CD4-positive, alpha-beta memory T cell (primary cell): Measurements from ENCODE around the gene AHRR. TPM values are rescaled to one million over a fixed set of nuclear protein-coding genes. Genes with fewer than 3 reads are reported as not detected.

Experiments used
- CTCF ChIA-PET: fragments of 350-600 bp; sonication (Branson Sonifier 250); formaldehyde crosslinking; loops from one replicate; lab custom pipeline; 2021; ENCODE audit warnings: inconsistent platforms; ENCODE audit not compliant: partially characterized antibody; lab: Charles Lee
- POLR2A ChIA-PET: fragments of 350-600 bp; sonication (Branson Sonifier 250); formaldehyde crosslinking; loops from one replicate; lab custom pipeline; 2021; ENCODE audit not compliant: partially characterized antibody; lab: Charles Lee
- DNase-seq, 5 donors: peaks; one replicate each; pipeline versions ENCODE4 v3.0.0 to v3.0.0-alpha.2; 2020 to 2022; ENCODE audit warnings: mixed read lengths in 1 of 5
- H3K27ac ChIP-seq: one replicate; pipeline ENCODE4 v1.7.0; 2013; ENCODE audit warnings: low read depth, low read length
- H3K27me3 ChIP-seq: 2 replicates; pipeline ENCODE4 v1.7.0; 2013; ENCODE audit warnings: mild to moderate bottlenecking, low read length, moderate library complexity; ENCODE audit not compliant: insufficient read depth
- H3K36me3 ChIP-seq: 2 replicates; pipeline ENCODE4 v1.7.0; 2013; ENCODE audit warnings: mild to moderate bottlenecking, low read length, moderate library complexity; ENCODE audit not compliant: insufficient read depth
- H3K4me1 ChIP-seq: 2 replicates; pipeline ENCODE4 v1.7.0; 2013; ENCODE audit warnings: mild to moderate bottlenecking, low read length, moderate library complexity; ENCODE audit not compliant: insufficient read depth
- H3K4me3 ChIP-seq, 2 donors: one replicate each; pipeline ENCODE4 v1.7.0; 2013; ENCODE audit warnings: low read length in 2 of 2, mild to moderate bottlenecking in 1 of 2
- H3K9me3 ChIP-seq, 2 donors: one replicate each; pipeline ENCODE4 v1.7.0; 2013; ENCODE audit warnings: low read length in 2 of 2, control low read depth in 1 of 2; ENCODE audit not compliant: control insufficient read depth in 1 of 2
- H3K27ac Mint-ChIP-seq, 7 donors: one replicate each; pipeline ENCODE4 v1.8.0; 2020 to 2021; ENCODE audit warnings: mixed read lengths in 7 of 7, mild to moderate bottlenecking in 6 of 7, inconsistent platforms in 3 of 7, moderate library complexity in 3 of 7
- H3K27me3 Mint-ChIP-seq, 2 donors: one replicate each; pipeline ENCODE4 v1.8.0; 2020 to 2021; ENCODE audit warnings: mixed read lengths in 2 of 2
- H3K36me3 Mint-ChIP-seq, 2 donors: one replicate each; pipeline ENCODE4 v1.8.0; 2020 to 2021; ENCODE audit warnings: mixed read lengths in 2 of 2, inconsistent platforms in 1 of 2, mild to moderate bottlenecking in 1 of 2
- H3K4me1 Mint-ChIP-seq, 4 donors: one replicate each; pipeline ENCODE4 v1.8.0; 2020 to 2021; ENCODE audit warnings: mixed read lengths in 4 of 4, mild to moderate bottlenecking in 1 of 4
- H3K4me3 Mint-ChIP-seq, 8 donors: one replicate each; pipeline ENCODE4 v1.8.0; 2020 to 2021; ENCODE audit warnings: mixed read lengths in 8 of 8, mild to moderate bottlenecking in 7 of 8, moderate library complexity in 6 of 8, inconsistent platforms in 3 of 8
- H3K9me3 Mint-ChIP-seq, 8 donors: one replicate each; pipeline ENCODE4 v1.8.0; 2020 to 2021; ENCODE audit warnings: mixed read lengths in 8 of 8, mild to moderate bottlenecking in 5 of 8, inconsistent platforms in 3 of 8, moderate library complexity in 1 of 8
- intact Hi-C: fragments of 100-400 bp; cut with micrococcal nuclease; formaldehyde crosslinking; loops from one replicate; pipeline ENCODE4 v1.15.1; 2023
- polyA plus RNA-seq, 2 donors: library from polyadenylated mRNA; unstranded; fragments of 300-500 nt; fragmentation: Illumina TruSeq; gene quantifications; one replicate each; pipeline ENCODE4 v1.2.3, GENCODE V29; 2021
- total RNA-seq, 2 experiments: library from RNA; stranded (reverse); gene quantifications; one replicate each; pipeline ENCODE4 v1.2.3, GENCODE V29; 2021

The AHRR gene
- total and polyA plus RNA-seq, 4 experiments from 2014 or later: 0.23 to 2.7 (median 0.74) TPM

DNA sequence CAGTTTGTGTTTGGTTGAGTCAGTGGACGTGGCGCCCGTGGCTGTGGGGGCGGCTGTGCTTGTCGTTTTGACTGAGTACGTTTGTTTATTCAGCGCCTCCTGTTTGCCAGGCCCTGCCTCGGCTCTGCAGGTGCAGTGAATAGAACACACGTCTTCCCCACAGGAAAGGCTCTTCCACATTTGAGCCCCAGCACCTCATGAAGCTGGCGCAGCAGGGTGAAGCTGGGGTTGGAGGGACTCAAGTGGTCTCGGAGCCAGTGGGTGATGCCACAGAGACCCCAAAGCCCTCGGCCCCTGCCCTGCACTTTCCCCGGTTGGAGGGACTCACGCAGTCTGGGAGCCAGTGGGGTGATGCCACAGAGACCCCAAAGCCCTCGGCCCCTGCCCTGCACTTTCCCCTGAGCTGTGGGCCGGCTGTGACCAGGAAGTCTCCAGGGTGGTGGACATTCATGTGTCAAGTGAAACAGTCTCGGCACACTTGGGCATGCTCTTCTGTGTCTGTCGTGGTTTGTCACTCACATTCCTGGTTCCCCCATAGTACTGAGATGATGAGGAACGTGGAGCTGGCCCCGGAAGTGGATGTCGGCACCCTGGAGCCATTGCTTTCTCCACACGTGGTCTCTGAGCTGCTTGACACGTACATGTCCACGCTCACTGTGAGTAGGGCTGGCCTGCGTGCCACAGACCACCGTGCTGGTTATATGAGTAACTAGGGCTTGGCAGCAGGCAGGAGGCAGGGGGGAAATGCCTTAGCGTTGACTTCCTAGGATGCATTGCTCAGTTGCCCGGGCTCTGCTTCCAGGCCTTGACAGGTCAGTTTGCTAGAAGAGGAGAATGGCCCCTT lies 135.1 kb downstream of the AHRR start:
- H3K4me3 ChIP-seq: no peak overlapping the region
- no peak overlapping the region for H3K27ac Mint-ChIP-seq
- no peak overlapping the region for H3K4me3 Mint-ChIP-seq
- intact Hi-C loops: no loop called here
- H3K36me3 ChIP-seq: peaks cover 71% of the 10 kb centered on the region
- ChIA-PET POLR2A (no interaction called here), CTCF (no interaction called here)
- H3K27me3 ChIP-seq: no peaks in the 10 kb centered on the region
- H3K9me3 ChIP-seq: peaks cover 0 to 11% of the 10 kb centered on the region in 2 donors
- peaks cover 4 to 15% (median 11%) of the 10 kb centered on the region in 8 donors for H3K9me3 Mint-ChIP-seq
- peaks cover 71 to 80% of the 10 kb centered on the region in 2 donors for H3K36me3 Mint-ChIP-seq
- H3K4me1 Mint-ChIP-seq: peaks cover 26 to 51% (median 29%) of the 10 kb centered on the region in 4 donors
- no peak overlapping the region for H3K27ac ChIP-seq
- H3K4me1 ChIP-seq: peaks cover 20% of the 10 kb centered on the region
- H3K27me3 Mint-ChIP-seq: no peaks in the 10 kb centered on the region
- no peak for DNase-seq

DNA sequence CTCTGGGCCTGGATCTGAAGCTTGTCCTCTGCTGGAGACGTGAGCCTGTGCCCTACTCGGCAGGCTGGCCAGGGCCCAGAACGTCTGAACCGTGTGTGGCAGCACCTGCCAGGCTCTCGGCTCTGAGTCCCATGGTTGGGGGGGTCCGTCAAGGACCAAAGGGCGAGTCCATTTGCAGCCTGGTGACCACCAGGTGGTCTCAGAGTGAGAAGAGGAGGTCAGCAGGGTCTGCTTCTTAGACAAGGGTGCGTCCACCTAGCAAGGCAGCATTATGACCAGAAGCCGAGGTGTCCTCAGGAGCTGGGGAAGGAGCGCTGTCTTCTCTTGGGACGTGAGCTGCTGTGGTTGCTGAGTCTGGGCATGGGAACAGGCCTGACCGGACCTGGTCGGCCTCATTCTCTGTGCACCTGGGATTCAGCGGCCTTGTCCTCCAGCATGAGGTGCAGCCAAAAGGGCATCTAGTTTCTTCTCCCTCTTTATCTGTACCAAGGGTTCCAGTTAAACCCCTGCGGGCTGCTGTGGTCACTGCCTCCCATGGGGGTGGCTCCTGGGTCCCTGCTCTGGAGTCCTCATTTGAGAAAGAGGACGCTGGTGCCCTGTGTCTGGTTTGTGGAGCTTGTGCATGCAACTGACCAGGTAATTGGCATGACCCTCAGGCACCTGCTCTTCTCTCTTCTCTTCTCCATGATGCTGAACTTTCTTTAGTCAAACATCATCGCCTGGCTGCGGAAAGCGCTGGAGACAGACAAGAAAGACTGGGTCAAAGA lies 135.9 kb downstream of the AHRR start:
- H3K4me1 Mint-ChIP-seq: peaks cover 21 to 49% (median 29%) of the 10 kb centered on the region in 4 donors
- CTCF ChIA-PET: no interaction called here
- H3K27me3 Mint-ChIP-seq: no peaks in the 10 kb centered on the region
- Histone ChIP-seq H3K27me3 (no peaks in the 10 kb centered on the region), H3K4me3 (no peak overlapping the region), H3K36me3 (peaks cover 71% of the 10 kb centered on the region), H3K4me1 (peaks cover 20% of the 10 kb centered on the region), H3K27ac (no peak overlapping the region), H3K9me3 (peaks cover 0 to 4% of the 10 kb centered on the region in 2 donors)
- H3K9me3 Mint-ChIP-seq: peaks cover 0 to 7% (median 4%) of the 10 kb centered on the region in 8 donors
- H3K36me3 Mint-ChIP-seq: peaks cover 71 to 79% of the 10 kb centered on the region in 2 donors
- intact Hi-C loops: no loop called here
- POLR2A ChIA-PET: no interaction called here
- H3K27ac Mint-ChIP-seq: peak overlapping the region in 1 of 7 donors; percentile 85
- no peak for DNase-seq
- H3K4me3 Mint-ChIP-seq: peak overlapping the region in 1 of 8 donors; percentile 31

DNA sequence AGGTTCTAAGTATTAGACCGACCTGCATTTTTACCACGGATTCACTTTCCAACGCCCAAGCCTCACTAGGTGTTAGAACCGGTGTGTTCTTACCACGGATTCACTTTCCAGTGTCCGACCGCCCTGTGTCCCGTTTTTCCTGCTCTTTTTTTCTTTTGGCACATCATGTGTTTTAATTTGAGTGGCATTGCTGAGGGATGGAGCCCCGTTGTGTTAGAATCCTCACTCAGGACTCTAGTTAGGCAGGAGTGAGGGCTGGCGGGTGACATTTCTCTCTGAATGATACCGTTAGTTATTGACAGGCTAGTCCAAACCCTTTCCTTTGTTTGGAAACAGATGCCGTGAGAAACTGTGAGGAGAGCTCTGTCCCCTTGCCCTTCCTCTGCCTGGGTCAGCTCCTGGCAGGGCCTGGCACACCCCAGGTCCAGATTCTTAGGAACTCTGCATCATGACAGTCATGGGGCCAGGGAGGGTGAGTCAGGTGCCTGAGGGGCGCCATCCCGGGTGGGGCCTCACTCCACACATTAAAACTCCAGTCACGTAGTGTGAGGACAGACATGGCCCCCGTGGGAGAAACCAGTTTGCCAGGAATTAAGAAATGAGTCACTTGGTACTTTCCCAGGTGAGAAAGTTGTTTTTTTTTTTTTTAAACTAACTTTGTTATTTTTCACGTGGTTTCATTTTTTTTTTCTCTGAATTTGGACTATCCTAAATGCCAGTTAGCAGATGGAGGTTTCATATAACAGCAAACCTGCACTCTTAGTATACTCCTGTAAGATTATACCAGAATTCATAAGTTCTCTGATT lies 137.2 kb downstream of the AHRR start:
- Histone ChIP-seq H3K9me3 (no peaks in the 10 kb centered on the region), H3K4me1 (peaks cover 12% of the 10 kb centered on the region), H3K36me3 (peaks cover 58% of the 10 kb centered on the region), H3K4me3 (no peak overlapping the region), H3K27ac (peak overlapping the region; percentile 32), H3K27me3 (no peaks in the 10 kb centered on the region)
- H3K4me3 Mint-ChIP-seq: no peak overlapping the region
- intact Hi-C loops: no loop called here
- DNase-seq: peak in 1 of 5 donors; percentile 57
- peak overlapping the region in 6 of 7 donors; percentile 70 to 92 (median 78) for H3K27ac Mint-ChIP-seq
- H3K36me3 Mint-ChIP-seq: peaks cover 60 to 72% of the 10 kb centered on the region in 2 donors
- POLR2A ChIA-PET: no interaction called here
- CTCF ChIA-PET: interaction anchor here (0.6 kb wide), 1 partner anchor 12 kb away, joined by 4 read pairs; no protein-coding TSS in a partner anchor
- H3K27me3 Mint-ChIP-seq: no peaks in the 10 kb centered on the region
- H3K4me1 Mint-ChIP-seq: peaks cover 12 to 36% (median 23%) of the 10 kb centered on the region in 4 donors
- peaks cover 0 to 1% (median 0%) of the 10 kb centered on the region in 8 donors for H3K9me3 Mint-ChIP-seq

DNA sequence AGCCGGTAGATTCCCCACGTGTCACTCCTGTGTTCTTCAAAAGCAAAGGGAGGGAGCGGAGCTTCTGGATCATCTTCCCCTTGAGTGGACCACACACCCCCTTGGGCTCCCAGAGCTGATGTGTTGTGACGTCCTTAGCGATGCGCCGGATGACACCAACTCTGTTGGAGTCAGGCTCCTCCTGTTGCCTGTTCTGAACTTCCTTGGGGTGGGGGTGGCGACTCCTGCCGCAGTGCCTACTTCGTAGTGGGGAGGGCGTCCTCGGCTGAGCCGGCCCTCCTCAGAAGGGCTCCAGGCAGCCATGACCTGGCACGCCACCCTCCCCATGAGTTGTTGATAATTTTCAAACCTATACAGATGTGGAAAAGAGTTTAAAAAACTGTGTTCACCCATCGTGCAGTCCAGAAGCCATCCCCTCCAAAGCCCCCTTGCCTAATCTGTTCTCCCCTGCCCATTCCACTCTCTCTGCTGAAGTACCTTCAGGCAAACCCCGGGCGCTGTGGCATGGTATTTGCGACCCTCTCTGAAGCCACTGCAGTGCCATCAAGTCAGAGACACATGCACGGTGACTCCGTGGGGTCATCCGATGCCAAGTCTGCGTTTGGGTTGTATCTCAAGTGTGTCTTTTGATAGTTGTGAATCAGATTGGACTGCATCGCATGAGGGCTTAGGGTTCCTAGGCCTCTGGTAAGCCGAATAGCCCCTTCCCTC lies 138.2 kb downstream of the AHRR start:
- Mint-ChIP-seq H3K27ac (peak overlapping the region in 6 of 7 donors; percentile 9 to 92 (median 56)), H3K4me1 (peaks cover 12 to 38% (median 23%) of the 10 kb centered on the region in 4 donors), H3K9me3 (no peaks in the 10 kb centered on the region), H3K36me3 (peaks cover 56 to 68% of the 10 kb centered on the region in 2 donors), H3K4me3 (no peak overlapping the region), H3K27me3 (no peaks in the 10 kb centered on the region)
- Histone ChIP-seq H3K4me1 (peaks cover 14% of the 10 kb centered on the region), H3K27ac (no peak overlapping the region), H3K9me3 (no peaks in the 10 kb centered on the region), H3K36me3 (peaks cover 52% of the 10 kb centered on the region), H3K27me3 (no peaks in the 10 kb centered on the region), H3K4me3 (no peak overlapping the region)
- no peak for DNase-seq
- ChIA-PET CTCF (no interaction called here), POLR2A (no interaction called here)
- intact Hi-C loops: no loop called here

DNA sequence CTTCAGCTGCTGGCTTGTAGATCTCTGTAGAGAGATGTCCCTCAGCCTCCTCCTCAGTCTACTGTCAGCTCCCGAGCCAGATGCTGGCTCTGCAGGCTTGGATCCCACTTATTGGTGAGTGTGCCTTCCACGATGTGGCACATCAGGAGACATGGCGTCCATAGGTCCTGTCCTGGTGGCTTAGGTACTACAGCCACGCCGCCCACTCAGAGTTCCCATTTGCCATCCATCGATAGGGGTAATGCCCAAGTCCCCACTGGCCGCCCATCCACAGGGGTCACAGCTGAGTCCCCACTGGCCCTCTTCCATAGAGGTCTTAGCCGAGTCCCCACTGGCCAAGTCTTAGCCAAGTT lies 138.7 kb downstream of the AHRR start:
- peak overlapping the region in 6 of 7 donors; percentile 34 to 81 (median 56) for H3K27ac Mint-ChIP-seq
- Histone ChIP-seq H3K27ac (no peak overlapping the region), H3K4me3 (no peak overlapping the region), H3K36me3 (peaks cover 52% of the 10 kb centered on the region), H3K27me3 (no peaks in the 10 kb centered on the region), H3K9me3 (no peaks in the 10 kb centered on the region), H3K4me1 (peaks cover 17% of the 10 kb centered on the region)
- H3K4me1 Mint-ChIP-seq: peaks cover 13 to 38% (median 23%) of the 10 kb centered on the region in 4 donors
- no peaks in the 10 kb centered on the region for H3K9me3 Mint-ChIP-seq
- intact Hi-C loops: no loop called here
- POLR2A ChIA-PET: no interaction called here
- DNase-seq: no peak
- H3K27me3 Mint-ChIP-seq: no peaks in the 10 kb centered on the region
- CTCF ChIA-PET: no interaction called here
- H3K4me3 Mint-ChIP-seq: no peak overlapping the region
- H3K36me3 Mint-ChIP-seq: peaks cover 52 to 64% of the 10 kb centered on the region in 2 donors

DNA sequence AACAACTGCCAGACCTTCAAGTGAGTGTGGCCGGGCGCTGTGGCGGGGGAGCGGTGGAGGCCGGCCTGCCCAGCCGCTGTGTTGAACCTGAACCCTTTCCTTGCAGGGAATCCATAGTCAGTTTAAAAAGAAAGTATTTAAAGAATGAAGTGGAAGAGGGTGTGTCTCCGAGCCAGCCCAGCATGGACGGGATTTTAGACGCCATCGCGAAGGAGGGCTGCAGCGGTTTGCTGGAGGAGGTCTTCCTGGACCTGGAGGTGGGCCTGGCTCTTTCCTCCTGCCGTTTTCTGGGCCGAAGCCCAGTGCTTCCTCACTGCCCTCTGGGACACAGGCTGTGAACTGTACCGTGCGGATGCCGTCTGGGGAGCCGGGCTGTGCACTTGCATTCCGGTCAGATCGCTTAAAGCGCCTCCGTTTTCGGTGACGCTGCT lies 140.6 kb downstream of the AHRR start:
- peaks cover 17% of the 10 kb centered on the region for H3K4me1 ChIP-seq
- H3K27ac Mint-ChIP-seq: peak overlapping the region in 6 of 7 donors; percentile 63 to 95 (median 86)
- no peak for DNase-seq
- H3K36me3 ChIP-seq: peaks cover 52% of the 10 kb centered on the region
- ChIA-PET CTCF (no interaction called here), POLR2A (interaction anchor here (1.0 kb wide), 1 partner anchor 10 kb away, joined by 7 read pairs; no protein-coding TSS in a partner anchor)
- H3K27ac ChIP-seq: no peak overlapping the region
- H3K9me3 Mint-ChIP-seq: peaks cover 0 to 2% (median 0%) of the 10 kb centered on the region in 8 donors
- no peak overlapping the region for H3K4me3 ChIP-seq
- H3K9me3 ChIP-seq: no peaks in the 10 kb centered on the region
- no peak overlapping the region for H3K4me3 Mint-ChIP-seq
- H3K27me3 Mint-ChIP-seq: no peaks in the 10 kb centered on the region
- intact Hi-C loops: no loop called here
- H3K27me3 ChIP-seq: no peaks in the 10 kb centered on the region
- H3K4me1 Mint-ChIP-seq: peaks cover 10 to 45% (median 21%) of the 10 kb centered on the region in 4 donors
- H3K36me3 Mint-ChIP-seq: peaks cover 44 to 56% of the 10 kb centered on the region in 2 donors
